PC-3 (cell line): ENCODE data around the gene HOXD4. TPM values are rescaled to one million over a fixed set of nuclear protein-coding genes. Genes with fewer than 3 reads are reported as not detected.
A peak's percentile ranks its signal among the peaks of the same experiment; 100 is the strongest.

Source experiments
- ATAC-seq: fragments of 200-7000 bp; cut with Tn5 transposase; 2 replicates; pipeline ENCODE4 v1.9.1; 2020; ENCODE audit warnings: mild to moderate bottlenecking, moderate library complexity
- BruUV-seq: library from RNA; stranded (reverse); fragments of 400-500 nt; replicated peaks from 2 replicates; lab custom pipeline; 2021; lab: Mats Ljungman, UMichigan
- CTCF ChIA-PET: fragments of 300-600 bp; sonication (Branson Sonifier 250); formaldehyde crosslinking; loops from one replicate; lab custom pipeline; 2022; ENCODE audit warnings: antibody characterized with exemption; lab: Charles Lee
- POLR2A ChIA-PET: fragments of 300-600 bp; sonication (Branson Sonifier 250); formaldehyde crosslinking; loops from one replicate; lab custom pipeline; 2022; ENCODE audit warnings: antibody characterized with exemption; ENCODE audit not compliant: unreplicated experiment; lab: Charles Lee
- DNase-seq: peaks from one replicate; pipeline ENCODE4 v3.0.0-alpha.2; 2015
- H2AFZ ChIP-seq: fragments of 300-600 bp; sonication (generic); 2 replicates; pipeline ENCODE4 v1.6.0; 2016; ENCODE audit warnings: antibody characterized with exemption, low read length
- H3F3A ChIP-seq: fragments of 300-600 bp; sonication (generic); one replicate; pipeline ENCODE4 v1.6.0; 2017; ENCODE audit warnings: antibody characterized with exemption, low read length, control low read depth, mild to moderate bottlenecking; ENCODE audit not compliant: unreplicated experiment
- H3K27ac ChIP-seq: fragments of 300-600 bp; sonication (generic); 2 replicates; pipeline ENCODE4 v1.5.1; 2016; ENCODE audit warnings: mild to moderate bottlenecking, low read length
- H3K27me3 ChIP-seq: fragments of 300-600 bp; sonication (generic); 2 replicates; pipeline ENCODE4 v1.6.1; 2016; ENCODE audit warnings: low read length, mixed read lengths
- H3K36me3 ChIP-seq: fragments of 300-600 bp; sonication (generic); 2 replicates; pipeline ENCODE4 v1.6.1; 2016; ENCODE audit warnings: low read depth, mixed run types, low read length, mixed read lengths
- H3K4me1 ChIP-seq: fragments of 300-600 bp; sonication (generic); 2 replicates; pipeline ENCODE4 v1.5.1; 2016; ENCODE audit warnings: low read length; ENCODE audit not compliant: insufficient read depth
- H3K4me2 ChIP-seq: fragments of 300-600 bp; sonication (generic); 2 replicates; pipeline ENCODE4 v1.6.0; 2016; ENCODE audit warnings: low read length
- H3K4me3 ChIP-seq: fragments of 300-600 bp; sonication (generic); 2 replicates; pipeline ENCODE4 v1.5.1; 2016; ENCODE audit warnings: mild to moderate bottlenecking, low read length, mixed read lengths
- H3K79me2 ChIP-seq: fragments of 300-600 bp; sonication (generic); 2 replicates; pipeline ENCODE4 v1.6.1; 2017; ENCODE audit warnings: low read length, mixed read lengths
- H3K9ac ChIP-seq: fragments of 300-600 bp; sonication (generic); 2 replicates; pipeline ENCODE4 v1.6.0; 2016; ENCODE audit warnings: mild to moderate bottlenecking, low read length
- H3K9me2 ChIP-seq: fragments of 300-600 bp; sonication (generic); replicated peaks from 2 replicates; pipeline ENCODE4 v1.6.1; 2016; ENCODE audit warnings: mixed run types, low read length, mixed read lengths
- H3K9me3 ChIP-seq: fragments of 300-600 bp; sonication (generic); 2 replicates; pipeline ENCODE4 v1.6.1; 2016; ENCODE audit warnings: low read length, mixed read lengths
- H4K20me1 ChIP-seq: fragments of 300-600 bp; sonication (generic); 2 replicates; pipeline ENCODE4 v1.6.1; 2016; ENCODE audit warnings: low read length, mixed read lengths
- EZH2 ChIP-seq: fragments of 300-600 bp; sonication (generic); IDR thresholded peaks from one replicate; pipeline ENCODE4 v1.6.1; 2017; ENCODE audit warnings: antibody characterized with exemption, mild to moderate bottlenecking, low read length; ENCODE audit not compliant: unreplicated experiment
- EZH2phosphoT487 ChIP-seq: fragments of 300-600 bp; sonication (generic); IDR thresholded peaks from 2 replicates; pipeline ENCODE4 v1.6.1; 2018; ENCODE audit warnings: mild to moderate bottlenecking, antibody characterized with exemption, low read length, borderline replicate concordance
- intact Hi-C: fragments of 100-400 bp; cut with micrococcal nuclease; formaldehyde crosslinking; loops from 2 replicates; pipeline ENCODE4 v1.9.0; 2023
- total RNA-seq: library from RNA; depleted of rRNA; stranded (reverse); fragments of >200 nt; gene quantifications from 2 replicates; pipeline ENCODE4 v1.2.3, GENCODE V29; 2014
- TF ChIP-seq, protein P1 (sequence below): fragments of 300-600 bp; sonication (generic); conservative IDR thresholded peaks from 2 replicates; pipeline ENCODE4 v1.5.1; 2017; ENCODE audit warnings: antibody characterized with exemption, low read depth, mild to moderate bottlenecking, low read length

Gene HOXD4
- total RNA-seq, 1 experiment from 2014 or later = 0.29 TPM

DNA sequence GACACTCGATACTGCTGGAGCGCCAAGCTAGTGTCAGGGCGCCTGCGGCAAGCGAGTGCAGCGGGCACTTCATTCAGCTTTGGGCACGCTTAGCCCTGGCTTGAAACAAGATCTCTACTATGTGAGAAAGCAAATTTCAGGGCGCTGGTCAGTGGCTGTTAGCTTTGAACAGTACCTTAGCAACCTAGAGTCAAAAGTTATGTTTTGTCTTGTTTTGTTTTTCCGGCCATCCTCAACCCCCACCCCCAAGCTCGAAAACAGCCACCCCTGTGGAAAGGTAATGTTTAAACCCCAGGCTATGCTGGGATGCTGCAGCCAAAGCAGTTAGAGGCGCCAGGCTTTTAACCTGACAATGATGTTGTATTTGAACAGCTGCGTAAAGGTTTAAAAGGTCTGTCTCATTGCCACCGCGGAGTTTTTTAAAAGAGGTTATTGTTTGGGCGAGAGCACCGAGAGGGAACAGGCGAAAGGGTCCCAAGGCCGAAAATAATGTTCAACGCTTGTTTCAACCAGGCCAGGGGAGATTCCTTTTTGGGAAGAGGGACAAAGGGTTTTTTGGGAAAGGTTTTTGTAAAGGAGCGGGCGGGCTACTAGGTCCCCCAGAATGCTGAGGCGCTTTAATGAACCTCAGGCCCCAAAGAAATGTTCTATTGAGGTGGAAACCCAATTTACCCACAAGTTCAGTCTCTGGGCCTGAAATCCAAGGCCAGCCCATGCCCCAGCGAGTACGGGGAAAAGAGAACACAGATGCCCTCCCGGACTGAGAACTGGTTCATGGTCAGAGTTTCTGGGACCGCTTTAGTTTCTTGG is 37.0 kb upstream of the HOXD4 start:
- intact Hi-C loops = loop anchor here (5.0 kb wide), 2 partner anchors 698 to 1033 kb away; no protein-coding TSS in a partner anchor
- Histone ChIP-seq H3F3A (no peaks in the 10 kb centered on the region), H3K4me3 (no peak overlapping the region), H4K20me1 (no peaks in the 10 kb centered on the region), H3K9me3 (no peaks in the 10 kb centered on the region), H3K9me2 (no peaks in the 10 kb centered on the region), H3K79me2 (no peaks in the 10 kb centered on the region), H3K27me3 (peaks cover 26% of the 10 kb centered on the region; the same call in 1 of the 2 replicates), H3K27ac (no peak overlapping the region), H2AFZ (no peak overlapping the region), H3K4me2 (peak overlapping the region; percentile 42; the same call in 1 of the 2 replicates), H3K9ac (no peak overlapping the region), H3K36me3 (no peaks in the 10 kb centered on the region), H3K4me1 (no peaks in the 10 kb centered on the region)
- BruUV-seq = no TSS peak
- ChIA-PET CTCF (interaction anchor here (0.6 kb wide), 1 partner anchor 538 kb away, joined by 3 read pairs; no protein-coding TSS in a partner anchor), POLR2A (no interaction called here)
- peak; percentile 17 for DNase-seq
- ATAC-seq = peak; percentile 51; the same call in 1 of the 2 replicates
- no peak for TF ChIP-seq EZH2
- TF ChIP-seq EZH2phosphoT487 = no peak
- TF ChIP-seq, protein P1, sequence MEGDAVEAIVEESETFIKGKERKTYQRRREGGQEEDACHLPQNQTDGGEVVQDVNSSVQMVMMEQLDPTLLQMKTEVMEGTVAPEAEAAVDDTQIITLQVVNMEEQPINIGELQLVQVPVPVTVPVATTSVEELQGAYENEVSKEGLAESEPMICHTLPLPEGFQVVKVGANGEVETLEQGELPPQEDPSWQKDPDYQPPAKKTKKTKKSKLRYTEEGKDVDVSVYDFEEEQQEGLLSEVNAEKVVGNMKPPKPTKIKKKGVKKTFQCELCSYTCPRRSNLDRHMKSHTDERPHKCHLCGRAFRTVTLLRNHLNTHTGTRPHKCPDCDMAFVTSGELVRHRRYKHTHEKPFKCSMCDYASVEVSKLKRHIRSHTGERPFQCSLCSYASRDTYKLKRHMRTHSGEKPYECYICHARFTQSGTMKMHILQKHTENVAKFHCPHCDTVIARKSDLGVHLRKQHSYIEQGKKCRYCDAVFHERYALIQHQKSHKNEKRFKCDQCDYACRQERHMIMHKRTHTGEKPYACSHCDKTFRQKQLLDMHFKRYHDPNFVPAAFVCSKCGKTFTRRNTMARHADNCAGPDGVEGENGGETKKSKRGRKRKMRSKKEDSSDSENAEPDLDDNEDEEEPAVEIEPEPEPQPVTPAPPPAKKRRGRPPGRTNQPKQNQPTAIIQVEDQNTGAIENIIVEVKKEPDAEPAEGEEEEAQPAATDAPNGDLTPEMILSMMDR = no peak

- H3K4me1 ChIP-seq = no peaks in the 10 kb centered on the region
- H3K9me2 ChIP-seq = no peaks in the 10 kb centered on the region
- POLR2A ChIA-PET = no interaction called here
- BruUV-seq = no TSS peak
- H3K4me2 ChIP-seq = no peak overlapping the region
- CTCF ChIA-PET = interaction anchor here (0.6 kb wide), 1 partner anchor 537 kb away, joined by 3 read pairs; no protein-coding TSS in a partner anchor
- H3K27ac ChIP-seq = no peak overlapping the region
- no peak for DNase-seq
- H2AFZ ChIP-seq = no peak overlapping the region
- intact Hi-C loops = loop anchor here (5.0 kb wide), 2 partner anchors 697 to 1032 kb away; no protein-coding TSS in a partner anchor
- no peak for TF ChIP-seq EZH2
- TF ChIP-seq EZH2phosphoT487 = no peak
- TF ChIP-seq, protein P1 = no peak
- no peaks in the 10 kb centered on the region for H3K9me3 ChIP-seq
- ATAC-seq = no peak
- H3K9ac ChIP-seq = no peak overlapping the region
- H3F3A ChIP-seq = no peaks in the 10 kb centered on the region
- H3K4me3 ChIP-seq = no peak overlapping the region
- H4K20me1 ChIP-seq = no peaks in the 10 kb centered on the region
- no peaks in the 10 kb centered on the region for H3K79me2 ChIP-seq
- no peaks in the 10 kb centered on the region for H3K36me3 ChIP-seq
- peaks cover 23% of the 10 kb centered on the region; the same call in 1 of the 2 replicates for H3K27me3 ChIP-seq
Observed at GRCh38 chr2:176114930-176115625, 36.3 kb upstream of the HOXD4 start.
